Kasumi-1 (cell line): ENCODE measurements around the gene LRCH2.
"Not testable (repeated sequence)": the region's sequence is repeated elsewhere in the genome, so short reads cannot be mapped to it uniquely, and the experiment has no call there.

ENCODE experiments used
- DNase-seq, 2 experiments: peaks; one replicate each; lab custom pipeline; 2025; lab: John Stamatoyannopoulos, UW

Gene LRCH2, protein sequence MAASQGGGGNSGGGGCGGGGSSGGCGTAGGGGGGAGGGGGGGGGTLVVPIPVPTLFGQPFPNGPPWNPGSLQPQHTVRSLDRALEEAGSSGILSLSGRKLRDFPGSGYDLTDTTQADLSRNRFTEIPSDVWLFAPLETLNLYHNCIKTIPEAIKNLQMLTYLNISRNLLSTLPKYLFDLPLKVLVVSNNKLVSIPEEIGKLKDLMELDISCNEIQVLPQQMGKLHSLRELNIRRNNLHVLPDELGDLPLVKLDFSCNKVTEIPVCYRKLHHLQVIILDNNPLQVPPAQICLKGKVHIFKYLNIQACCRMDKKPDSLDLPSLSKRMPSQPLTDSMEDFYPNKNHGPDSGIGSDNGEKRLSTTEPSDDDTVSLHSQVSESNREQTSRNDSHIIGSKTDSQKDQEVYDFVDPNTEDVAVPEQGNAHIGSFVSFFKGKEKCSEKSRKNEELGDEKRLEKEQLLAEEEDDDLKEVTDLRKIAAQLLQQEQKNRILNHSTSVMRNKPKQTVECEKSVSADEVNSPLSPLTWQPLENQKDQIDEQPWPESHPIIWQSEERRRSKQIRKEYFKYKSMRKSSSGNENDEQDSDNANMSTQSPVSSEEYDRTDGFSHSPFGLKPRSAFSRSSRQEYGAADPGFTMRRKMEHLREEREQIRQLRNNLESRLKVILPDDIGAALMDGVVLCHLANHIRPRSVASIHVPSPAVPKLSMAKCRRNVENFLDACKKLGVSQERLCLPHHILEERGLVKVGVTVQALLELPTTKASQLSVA

DNA sequence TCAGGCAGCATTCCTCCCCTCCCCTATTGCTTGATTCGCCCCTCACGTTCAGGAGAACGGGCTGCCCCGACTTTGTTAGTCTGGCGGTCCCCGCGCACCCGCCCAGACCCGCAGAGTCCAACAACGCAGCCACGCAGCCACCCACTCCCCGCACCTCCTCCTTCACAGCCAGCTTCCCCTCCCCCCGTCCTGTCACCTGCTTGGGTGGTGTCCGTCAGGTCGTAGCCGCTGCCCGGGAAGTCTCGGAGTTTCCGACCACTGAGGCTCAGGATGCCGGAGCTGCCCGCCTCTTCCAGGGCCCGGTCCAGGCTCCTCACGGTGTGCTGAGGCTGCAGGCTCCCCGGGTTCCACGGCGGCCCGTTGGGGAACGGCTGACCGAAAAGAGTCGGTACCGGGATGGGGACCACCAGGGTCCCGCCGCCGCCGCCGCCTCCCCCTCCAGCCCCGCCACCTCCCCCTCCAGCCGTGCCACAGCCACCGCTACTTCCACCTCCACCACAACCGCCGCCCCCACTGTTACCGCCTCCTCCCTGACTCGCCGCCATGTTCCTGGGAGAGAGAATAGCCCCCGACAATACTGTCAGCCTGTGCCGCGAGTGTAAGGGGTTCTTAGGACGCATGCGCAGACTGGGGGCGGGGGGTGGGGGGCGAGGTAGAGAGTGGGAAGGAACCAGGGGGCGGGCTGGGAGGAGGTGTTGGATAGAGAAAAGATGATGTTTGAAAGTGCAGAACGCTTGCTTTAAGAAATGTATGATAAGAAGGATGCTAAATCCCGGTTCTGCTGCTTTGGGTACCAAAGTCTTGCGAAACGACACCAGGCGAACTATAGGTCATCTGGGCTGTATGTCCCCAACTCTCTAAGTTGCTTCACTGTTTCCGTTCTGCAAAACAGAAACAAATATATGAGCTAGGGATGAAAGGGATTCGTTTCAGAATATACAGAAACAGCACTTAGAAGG lies at the start of gene LRCH2:
LRCH2 (minus strand) TSS at position 600 of the 959 bp plus-strand sequence; CDS start at position 545, 55 bp downstream.
- no peak for DNase-seq

DNA sequence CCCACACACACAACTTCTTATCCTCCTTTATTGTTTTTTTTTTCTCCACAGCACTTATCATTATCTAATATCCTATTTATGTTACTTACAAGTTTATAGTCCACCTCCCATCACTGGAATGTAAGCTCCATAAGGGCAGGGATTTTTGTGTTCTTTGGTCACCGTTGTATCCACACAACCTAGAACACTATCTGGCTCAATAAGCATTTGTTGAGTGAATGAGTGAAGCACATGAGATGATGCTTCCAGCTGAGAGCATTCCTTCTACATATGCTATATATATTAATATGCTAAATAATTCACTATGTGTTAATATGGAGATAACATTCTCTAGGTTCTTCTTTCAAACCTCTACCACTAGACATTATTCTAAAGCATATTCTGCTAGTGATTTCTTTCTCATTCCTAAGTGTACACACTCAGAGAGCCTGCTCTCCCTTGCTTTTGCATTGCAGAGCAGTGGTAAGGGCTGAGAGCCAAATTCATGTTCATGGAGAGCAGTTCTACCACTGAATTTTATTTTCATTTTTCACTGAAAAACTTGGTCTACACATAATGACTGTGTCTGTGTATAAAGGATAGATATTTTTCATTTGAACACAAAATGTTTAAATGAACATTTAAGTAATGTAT lies 35.3 kb upstream of the LRCH2 start:
- no peak for DNase-seq

DNA sequence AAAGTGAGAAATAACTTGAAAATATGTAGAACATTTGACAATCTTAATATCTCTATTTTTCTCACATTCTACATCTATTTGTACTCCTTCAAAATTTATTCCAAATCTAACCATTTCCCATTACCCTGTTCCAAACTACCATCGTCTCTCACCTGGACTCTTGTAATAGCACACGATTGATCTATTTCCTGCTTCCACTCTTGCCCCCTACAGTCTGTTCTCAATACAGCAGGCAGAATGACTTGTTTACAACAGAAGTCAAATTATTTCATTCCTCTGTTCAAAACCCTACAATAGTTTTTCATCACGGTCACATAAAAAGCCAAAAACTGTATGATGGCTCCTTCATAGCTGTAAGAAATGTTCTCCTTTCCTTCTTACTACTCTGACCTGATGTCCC lies 34.5 kb upstream of the LRCH2 start:
- DNase-seq: no peak

DNA sequence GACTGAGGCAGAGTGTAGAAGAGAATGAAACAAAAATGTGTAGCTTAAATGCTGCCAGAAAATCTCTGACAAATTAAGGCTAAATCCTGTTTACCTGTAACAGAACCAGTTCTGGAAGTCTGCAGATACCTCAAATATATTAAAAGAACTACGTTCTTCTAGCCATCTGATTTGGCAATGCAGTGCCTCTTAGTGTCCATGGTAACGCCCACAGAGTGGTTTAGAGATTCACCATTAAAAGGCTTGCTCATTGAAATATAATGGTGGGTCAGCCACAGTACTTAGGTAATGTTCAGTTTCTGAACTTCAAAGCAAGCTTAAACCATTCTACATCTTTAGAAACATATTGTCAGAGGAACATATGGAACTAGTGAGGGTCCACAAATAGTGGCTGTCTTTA lies 32.4 kb upstream of the LRCH2 start:
- no peak for DNase-seq

DNA sequence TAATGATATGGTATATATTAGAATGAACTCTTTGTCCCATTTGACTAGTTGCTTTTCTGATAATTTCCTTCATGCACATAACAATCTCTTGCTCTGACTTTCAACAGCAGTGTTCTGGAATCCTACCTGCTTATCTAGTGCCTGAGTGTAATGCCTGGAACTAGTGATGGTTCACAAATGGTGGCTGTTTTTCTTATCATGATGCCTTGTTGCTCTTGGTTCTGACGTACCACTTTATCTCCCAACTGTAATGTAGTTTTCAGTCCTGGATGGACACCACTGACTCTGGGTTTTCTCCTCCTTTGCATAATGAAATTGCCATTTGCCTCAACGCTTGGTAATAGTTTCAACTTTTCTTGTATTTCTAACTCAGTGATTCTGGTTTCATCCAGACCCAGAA lies 30.1 kb upstream of the LRCH2 start:
- no peak for DNase-seq

DNA sequence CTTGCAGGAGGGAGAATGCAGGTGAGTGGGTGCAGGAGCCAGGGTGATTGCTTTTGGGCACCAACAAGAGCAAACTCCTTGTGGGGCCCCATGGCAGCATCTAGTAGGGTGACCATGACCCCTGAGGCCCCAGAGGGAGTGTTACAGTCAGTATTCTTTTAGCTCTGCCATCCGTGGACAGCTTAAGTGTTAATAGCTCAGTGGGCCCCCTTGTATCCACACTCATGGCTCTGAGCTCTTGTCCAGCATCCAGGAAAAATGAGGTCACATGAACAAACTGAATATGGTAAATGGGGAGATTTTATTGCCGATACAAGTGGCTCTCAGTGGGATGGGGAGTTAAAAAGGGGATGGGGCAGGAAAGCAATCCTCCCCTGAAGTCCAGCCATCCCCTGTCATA lies 27.3 kb upstream of the LRCH2 start:
- no peak for DNase-seq

DNA sequence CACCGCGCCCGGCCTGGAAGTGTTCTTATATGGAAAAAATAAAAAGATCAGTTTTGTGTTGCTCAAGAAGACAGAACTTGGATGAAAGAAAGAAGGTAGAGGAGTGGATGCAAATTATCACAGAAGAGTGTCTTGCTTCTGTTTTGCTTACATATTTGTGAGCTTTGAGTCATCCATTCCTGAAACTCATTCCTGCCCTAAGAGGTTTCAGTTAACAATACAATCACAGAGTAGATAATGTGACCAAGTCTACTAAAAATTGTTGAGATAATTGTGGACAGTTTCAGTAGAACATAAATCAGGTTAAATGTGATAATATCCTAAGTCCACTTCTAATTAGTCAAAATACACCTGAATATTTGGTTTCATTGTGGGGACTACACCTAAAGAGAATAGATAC lies 26.4 kb upstream of the LRCH2 start:
- DNase-seq: no peak

DNA sequence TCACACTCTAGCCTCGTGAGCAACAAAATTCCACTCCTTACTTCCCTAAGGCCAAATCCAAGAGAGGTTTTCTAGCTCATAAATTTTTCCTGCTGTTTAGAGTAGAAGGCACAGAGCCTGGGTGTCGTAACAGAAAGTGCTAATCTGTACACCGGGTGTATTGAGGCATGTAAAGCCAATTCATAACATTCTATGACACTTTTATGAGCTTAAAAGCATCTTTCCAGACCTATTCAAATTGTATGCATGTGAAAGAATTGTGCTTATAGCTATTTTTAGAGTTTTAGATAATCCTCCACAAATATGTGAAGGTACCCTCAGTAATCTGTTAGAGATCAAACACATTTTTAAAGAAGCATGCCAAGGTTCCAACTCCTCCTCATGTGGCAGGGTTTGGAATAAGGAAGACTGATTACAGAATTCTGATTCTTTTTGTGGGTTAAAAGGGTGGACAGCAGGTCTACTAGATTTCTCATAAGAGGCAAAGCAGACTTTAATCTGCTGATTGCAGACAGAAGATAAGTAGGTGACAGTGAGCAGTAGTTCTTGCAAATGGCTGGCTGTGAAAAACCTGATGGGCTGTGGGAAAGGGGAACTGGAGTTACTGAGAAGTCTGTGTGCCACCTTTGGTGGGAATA lies 25.5 kb upstream of the LRCH2 start:
- no peak for DNase-seq

DNA sequence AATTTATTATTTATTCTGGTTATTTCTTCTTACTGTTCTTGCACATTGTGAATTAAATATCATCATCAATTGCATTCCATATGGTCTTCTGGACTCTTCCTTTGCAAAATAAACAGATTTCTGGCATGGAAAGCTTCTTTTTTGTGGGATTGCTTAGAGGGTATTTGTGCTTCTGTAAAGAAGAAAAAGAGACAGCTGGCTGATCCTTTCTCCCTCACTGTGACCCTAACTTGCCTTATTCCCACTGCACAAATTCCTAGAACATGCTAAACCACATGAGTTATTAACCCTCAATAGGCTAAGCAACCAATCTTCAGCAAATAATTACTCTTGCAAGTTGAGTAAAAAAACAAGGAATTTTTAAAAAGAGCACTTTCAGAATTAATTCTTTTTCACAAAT lies 23.8 kb upstream of the LRCH2 start:
- DNase-seq: no peak

DNA sequence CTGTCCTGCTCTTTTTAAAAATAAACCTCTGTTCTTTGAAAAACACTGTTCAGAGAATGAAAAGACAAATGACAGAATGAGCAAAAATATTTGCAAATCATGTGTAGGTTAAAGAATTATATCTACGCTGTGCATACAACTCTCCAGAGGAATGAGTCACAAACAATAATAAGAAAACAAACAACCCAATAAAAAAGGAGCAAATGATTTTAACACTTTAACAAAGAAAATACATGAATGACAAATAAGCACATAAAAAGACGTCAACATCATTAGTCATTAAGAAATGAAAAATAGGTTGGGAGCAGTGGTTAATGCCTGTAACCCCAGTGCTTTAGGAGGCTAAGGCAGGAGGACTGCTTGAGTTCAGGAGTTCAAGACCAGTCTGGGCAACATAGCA lies 21.1 kb upstream of the LRCH2 start:
- no peak for DNase-seq

DNA sequence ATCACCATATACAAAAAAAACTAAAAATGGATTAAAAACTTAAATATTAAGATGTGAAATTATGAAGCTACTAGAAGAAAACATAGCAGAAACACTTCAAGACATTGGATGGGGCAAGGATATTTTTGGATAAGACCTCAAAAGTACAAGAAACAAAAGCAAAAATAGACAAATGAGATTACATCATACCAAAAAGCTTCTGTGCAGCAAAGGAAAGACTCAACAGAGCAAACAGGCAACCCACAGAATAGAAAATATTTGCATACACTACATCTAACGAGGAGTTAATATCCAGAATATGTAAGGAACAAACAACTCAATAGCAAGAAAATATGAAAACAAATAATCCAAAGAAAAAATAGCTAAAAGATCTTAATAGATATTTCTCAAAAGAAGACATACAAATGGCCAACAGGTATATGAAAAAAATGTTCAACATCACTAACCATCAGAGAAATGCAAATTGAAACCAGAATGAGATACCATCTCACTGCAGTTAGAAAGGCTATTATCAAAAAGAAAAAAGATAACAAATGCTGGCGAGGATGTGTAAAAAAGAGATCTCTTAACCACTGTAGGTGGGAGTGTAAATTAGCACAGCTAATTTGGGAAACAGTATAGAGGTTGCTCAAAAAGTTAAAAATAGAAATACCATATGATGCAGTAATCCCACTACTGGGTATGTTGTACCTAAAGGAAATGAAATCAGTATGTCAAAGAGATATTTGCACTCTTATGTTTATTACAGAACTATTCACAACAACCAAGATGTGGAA lies 17.8 kb upstream of the LRCH2 start:
- DNase-seq: no peak

DNA sequence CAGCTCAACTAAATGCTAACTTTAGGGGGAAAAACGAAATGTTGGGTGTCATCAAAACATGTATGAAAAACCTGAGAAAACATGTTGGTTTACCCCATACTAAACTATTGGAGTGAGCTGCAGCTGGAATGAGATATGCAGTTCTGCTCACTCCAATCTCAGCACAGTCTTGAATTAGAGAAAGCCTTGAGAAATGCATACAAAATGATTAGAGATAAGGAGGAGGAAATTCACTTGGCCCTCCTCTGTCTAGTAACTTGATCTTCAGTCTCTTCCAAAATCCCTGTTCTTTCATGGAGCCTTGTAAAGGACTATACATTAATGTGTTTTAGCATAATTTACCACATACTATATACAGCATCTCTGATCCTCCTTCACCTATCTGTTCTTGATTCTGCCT lies 3.2 kb upstream of the LRCH2 start:
- DNase-seq: no peak

DNA sequence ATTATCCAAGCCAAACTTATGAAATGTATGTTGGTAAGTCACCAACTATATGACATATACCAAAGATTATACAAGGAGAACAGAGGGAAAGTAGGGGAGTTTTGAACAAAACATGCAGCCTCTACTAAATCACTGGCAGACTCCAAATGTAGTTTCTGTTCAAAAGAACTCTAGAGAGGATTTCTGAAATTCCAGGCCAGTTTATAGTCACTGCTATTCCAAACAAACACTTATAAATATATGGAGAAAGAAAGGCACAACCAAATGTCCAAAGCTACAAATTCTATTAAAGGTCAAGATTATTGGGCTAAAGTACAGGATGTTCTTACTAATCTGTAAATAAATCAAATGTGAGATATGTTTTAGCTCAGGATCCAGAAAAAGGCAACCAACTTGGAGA lies 2.7 kb upstream of the LRCH2 start:
- DNase-seq: no peak

DNA sequence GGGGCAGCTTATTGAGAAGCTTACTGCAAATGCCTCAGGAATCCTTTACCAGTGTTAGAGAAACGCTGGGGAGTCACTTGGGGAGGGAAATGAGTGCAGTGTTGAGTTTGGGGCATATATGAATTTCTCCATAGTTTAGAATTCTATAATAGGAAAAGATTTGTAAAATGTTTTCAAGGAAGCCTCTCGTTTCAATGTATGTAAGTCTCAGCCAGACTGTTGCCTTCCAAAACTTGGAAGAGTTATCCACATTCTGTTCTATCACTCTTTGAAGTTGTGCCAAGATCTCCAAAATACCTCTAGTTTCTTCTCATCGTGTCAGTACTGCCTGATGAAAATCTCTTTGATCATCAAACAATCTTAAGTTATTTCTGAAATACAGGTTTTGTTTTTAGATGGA lies 565 bp upstream of the LRCH2 start:
- DNase-seq: no peak

DNA sequence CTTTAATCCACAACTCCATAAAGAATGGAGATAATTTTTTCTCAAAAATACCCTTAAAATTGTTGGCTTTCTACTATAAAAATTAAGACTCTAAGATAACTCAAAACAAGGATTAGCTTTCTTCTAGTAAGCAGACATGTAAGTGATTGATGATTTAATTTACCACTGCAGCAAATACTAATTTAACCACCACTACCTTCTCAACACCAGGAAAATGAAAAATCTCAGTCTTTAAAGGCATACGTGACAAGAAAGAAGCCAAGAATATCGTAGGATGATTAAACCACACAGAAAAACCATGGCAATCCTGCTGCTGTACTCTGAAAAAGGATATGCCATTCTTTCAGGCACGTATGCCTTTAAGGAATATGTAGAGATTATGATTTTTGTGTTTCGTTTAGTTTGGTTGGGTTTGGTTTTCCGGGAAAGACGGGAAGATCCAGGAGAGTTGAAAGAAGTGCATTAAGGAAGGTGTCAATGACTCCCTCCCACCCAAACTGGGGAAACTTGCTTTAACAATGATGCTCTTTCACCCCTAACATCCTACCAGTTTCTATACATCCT lies 881 bp downstream of the LRCH2 start:
- DNase-seq: no peak

DNA sequence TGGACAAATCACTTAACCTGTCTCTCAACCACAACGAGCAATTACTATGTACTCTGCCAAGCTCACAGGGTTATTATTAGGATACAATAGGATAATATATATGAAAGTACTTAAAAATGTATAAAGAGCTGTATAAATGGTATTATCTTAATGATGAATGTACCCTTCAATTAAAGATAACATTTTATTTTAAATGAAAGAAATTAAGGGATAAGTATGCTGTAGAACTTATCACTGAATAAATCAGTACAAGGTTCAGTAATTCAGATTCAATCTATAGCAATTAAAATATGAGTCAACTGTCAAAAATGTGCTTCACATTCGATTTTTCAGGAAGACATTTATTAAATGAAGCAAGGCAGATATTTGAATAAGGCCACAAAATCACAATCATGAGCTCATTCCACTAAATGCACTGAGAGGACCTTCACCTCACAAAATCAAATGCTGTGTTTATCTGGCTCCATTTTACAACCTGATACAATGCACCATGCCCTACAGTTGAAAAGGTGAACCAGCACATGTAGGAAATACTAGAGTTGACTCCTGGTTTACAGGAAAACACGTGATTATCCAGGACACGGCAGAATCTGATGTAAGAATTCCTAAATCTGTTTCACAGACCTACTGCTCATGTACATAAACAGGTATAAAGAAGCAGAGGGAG lies 4.4 kb downstream of the LRCH2 start:
- no peak for DNase-seq

DNA sequence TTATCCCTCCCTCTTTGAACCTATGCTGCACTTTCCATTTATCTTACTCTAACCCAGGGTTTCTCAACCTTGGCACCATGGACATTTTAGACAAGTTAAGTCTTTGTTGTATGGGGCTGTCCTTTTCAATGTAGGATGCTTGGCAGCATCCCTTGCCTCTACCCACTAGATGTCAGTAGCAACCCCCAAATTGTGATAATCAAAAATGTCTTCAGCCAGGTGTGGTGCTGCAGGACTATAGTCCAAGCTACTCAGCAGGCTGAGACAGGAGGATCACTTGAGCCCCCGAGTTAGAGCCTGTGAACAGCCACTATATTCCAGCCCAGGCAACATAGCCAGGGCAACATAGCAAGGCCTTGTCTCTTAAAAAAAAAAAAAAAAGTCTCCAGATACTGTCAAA lies 7.0 kb downstream of the LRCH2 start:
- peak; percentile 0 to 2 for DNase-seq

DNA sequence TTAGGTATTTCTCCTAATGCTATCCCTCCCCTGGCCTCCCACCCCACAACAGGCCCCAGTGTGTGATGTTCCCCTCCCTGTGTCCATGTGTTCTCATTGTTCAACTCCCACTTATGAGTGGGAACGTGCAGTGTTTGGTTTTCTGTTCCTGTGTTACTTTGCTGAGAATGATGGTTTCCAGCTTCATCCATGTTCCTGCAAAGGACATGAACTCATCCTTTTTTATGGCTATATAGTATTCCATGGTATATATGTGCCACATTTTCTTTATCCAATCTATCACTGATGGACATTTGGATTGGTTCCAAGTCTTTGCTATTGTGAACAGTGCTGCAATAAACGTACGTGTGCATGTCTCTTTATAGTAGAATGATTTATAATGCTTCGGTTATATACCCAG lies 16.6 kb downstream of the LRCH2 start:
- DNase-seq: not testable (repeated sequence)

DNA sequence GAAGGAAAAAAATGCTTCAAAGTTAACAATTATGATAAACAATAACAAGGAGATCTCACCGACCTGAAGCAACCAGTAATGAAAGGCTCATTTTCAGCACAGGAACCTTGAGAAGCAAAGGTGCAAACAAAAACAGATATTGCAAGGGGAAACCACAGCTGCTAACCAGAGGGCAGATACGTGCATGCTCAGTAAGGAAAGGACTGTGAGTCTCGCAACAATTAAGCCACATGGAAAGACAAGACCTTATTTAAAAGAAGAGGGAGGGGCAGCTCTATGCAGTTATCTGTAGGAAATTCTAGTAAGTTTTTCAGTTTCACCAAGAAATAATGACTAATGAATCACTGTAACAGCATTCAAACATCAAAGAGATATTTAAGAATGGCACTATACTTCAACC lies 19.3 kb downstream of the LRCH2 start:
- DNase-seq: no peak

DNA sequence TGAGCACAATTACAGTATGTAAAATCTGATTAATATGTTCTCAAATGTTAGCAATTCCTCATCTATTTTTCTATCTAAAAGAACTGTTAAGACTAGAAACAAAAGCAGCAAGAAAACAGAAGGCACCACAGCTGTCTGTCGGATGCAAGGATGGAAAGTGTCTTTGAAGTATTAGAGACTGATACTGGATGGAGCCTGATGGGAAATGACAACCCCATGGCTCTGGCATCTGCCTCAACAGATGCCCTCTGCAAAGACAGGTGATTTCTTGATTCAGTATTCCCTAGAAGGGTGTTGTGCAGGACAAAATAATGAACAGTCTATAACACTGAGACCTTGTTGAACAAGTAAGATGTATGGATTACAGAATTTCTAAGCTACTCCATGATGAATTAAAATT lies 19.7 kb downstream of the LRCH2 start:
- no peak for DNase-seq
